Activated T-cell treated with anti-CD3 and anti-CD28 coated beads, Interleukin-2, amount 50 U/mL, for 72 hours (primary cell): ENCODE measurements around the gene RGL4. TPM values are rescaled to one million over a fixed set of nuclear protein-coding genes. Genes with fewer than 3 reads are reported as not detected.
"Not testable (repeated sequence)": the region's sequence is repeated elsewhere in the genome, so short reads cannot be mapped to it uniquely, and the experiment has no call there.

Experiments used
- ATAC-seq, 2 donors: fragments of 150-1000 bp; cut with Tn5 transposase; replicated peaks in 1 of 2; 2 replicates each; pipeline ENCODE4 v1.10.0; 2021; ENCODE audit warnings: moderate library complexity in 2 of 2, mild to moderate bottlenecking in 1 of 2
- DNase-seq, 2 donors: peaks; one replicate each; pipeline ENCODE4 v3.0.0; 2021 to 2022; ENCODE audit warnings: mixed read lengths in 1 of 2
- H3K27ac Mint-ChIP-seq: one replicate; pipeline ENCODE4 v1.8.0; 2022; ENCODE audit warnings: mild to moderate bottlenecking, moderate library complexity, mixed read lengths
- H3K27me3 Mint-ChIP-seq: one replicate; pipeline ENCODE4 v1.8.0; 2022; ENCODE audit warnings: low read depth, mixed read lengths
- H3K36me3 Mint-ChIP-seq, 2 donors: one replicate each; pipeline ENCODE4 v1.8.0; 2022; ENCODE audit warnings: mixed read lengths in 2 of 2, mild to moderate bottlenecking in 1 of 2; ENCODE audit not compliant: insufficient read depth in 2 of 2
- H3K4me1 Mint-ChIP-seq: one replicate; pipeline ENCODE4 v1.8.0; 2022; ENCODE audit warnings: low read depth, mixed read lengths
- H3K4me3 Mint-ChIP-seq, 2 donors: one replicate each; pipeline ENCODE4 v1.8.0; 2022; ENCODE audit warnings: mild to moderate bottlenecking in 2 of 2, mixed read lengths in 2 of 2, moderate library complexity in 2 of 2
- H3K9me3 Mint-ChIP-seq, 2 donors: one replicate each; pipeline ENCODE4 v1.8.0; 2022; ENCODE audit warnings: mixed read lengths in 2 of 2
- total RNA-seq, 2 donors: library from RNA; stranded (reverse); gene quantifications; one replicate each; pipeline ENCODE4 v1.2.3, GENCODE V29; 2022

RGL4 gene
- total RNA-seq, 2 donors from 2014 or later, result 22.7 to 22.9 TPM

- no peak for DNase-seq
- Mint-ChIP-seq H3K36me3 (peaks cover 11 to 19% of the 10 kb centered on the region in 2 donors), H3K4me3 (peak overlapping the region; percentile 63 to 80), H3K27me3 (no peaks in the 10 kb centered on the region), H3K9me3 (no peaks in the 10 kb centered on the region), H3K4me1 (peaks cover 42% of the 10 kb centered on the region), H3K27ac (no peak overlapping the region)
- no peak for ATAC-seq
Observed at GRCh38 chr22:23714596-23715578, 24.1 kb downstream of the RGL4 start.

GRCh38 chr22:23715806-23716375 is 25.1 kb downstream of the RGL4 start:
- no peak overlapping the region for H3K27ac Mint-ChIP-seq
- peaks cover 32% of the 10 kb centered on the region for H3K4me1 Mint-ChIP-seq
- no peak for ATAC-seq

DNA sequence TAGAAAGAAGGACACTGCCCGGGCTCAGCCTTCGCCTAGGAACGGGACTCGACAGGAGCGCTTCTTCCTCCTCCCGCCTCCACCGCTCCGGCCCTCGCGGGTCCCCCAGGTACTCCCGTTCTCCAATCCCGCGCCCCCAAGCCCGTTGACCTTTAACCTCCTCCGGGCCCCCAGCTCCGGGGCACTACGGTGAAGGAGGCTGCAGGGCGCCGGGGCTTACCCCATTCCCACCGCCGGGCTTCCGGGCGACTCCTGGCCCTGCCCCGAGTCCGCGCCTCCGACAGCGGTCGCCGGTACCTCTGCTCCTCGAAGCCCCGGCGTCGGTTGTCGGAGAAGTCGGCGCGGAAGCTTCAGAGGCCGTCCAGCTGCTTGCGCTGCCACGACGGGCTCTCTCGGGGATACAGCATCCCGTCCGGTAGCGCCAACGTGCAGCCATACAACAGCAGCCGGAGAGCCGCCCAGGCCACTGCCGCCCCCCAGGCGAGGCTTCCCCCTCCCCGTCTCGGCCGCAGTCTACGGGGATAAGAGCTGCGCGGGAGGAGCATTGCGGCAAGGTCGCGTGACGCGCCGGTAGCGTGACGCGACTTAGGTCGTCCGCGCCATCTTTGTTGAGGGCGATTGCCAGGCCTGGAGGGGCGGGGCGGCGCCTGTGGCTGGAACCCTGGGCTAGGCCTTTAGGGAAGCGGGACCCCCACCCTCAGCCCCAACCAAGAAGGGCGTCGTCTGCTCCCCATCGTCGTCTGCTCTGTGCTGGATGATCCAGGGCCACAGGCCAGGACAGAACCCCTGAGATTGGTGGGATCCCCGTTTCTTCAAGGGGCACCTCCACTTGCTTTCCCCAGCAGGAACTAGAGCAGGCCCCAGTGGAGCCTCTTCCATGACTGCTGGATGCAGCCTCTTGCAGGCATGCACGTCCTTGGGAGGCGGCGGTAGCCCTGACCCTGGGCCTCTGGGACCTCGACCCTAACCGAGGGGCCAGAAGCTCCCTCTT is 26.3 kb downstream of the RGL4 start:
- H3K27ac Mint-ChIP-seq, result peak overlapping the region; percentile 7
- peaks cover 26% of the 10 kb centered on the region for H3K4me1 Mint-ChIP-seq
- no peaks in the 10 kb centered on the region for H3K9me3 Mint-ChIP-seq
- peaks cover 2 to 9% of the 10 kb centered on the region in 2 donors for H3K36me3 Mint-ChIP-seq
- peak overlapping the region; percentile 79 to 80 for H3K4me3 Mint-ChIP-seq
- no peaks in the 10 kb centered on the region for H3K27me3 Mint-ChIP-seq
- peak; percentile 94 for ATAC-seq
- peak; percentile 84 to 86 for DNase-seq

More at GRCh38 chr22:23715806-23716375, 25.1 kb downstream of the RGL4 start:
- no peak for DNase-seq
- Mint-ChIP-seq H3K9me3 (no peaks in the 10 kb centered on the region), H3K36me3 (peaks cover 2 to 10% of the 10 kb centered on the region in 2 donors), H3K27me3 (no peaks in the 10 kb centered on the region), H3K4me3 (peak overlapping the region; percentile 63 to 80)

DNA sequence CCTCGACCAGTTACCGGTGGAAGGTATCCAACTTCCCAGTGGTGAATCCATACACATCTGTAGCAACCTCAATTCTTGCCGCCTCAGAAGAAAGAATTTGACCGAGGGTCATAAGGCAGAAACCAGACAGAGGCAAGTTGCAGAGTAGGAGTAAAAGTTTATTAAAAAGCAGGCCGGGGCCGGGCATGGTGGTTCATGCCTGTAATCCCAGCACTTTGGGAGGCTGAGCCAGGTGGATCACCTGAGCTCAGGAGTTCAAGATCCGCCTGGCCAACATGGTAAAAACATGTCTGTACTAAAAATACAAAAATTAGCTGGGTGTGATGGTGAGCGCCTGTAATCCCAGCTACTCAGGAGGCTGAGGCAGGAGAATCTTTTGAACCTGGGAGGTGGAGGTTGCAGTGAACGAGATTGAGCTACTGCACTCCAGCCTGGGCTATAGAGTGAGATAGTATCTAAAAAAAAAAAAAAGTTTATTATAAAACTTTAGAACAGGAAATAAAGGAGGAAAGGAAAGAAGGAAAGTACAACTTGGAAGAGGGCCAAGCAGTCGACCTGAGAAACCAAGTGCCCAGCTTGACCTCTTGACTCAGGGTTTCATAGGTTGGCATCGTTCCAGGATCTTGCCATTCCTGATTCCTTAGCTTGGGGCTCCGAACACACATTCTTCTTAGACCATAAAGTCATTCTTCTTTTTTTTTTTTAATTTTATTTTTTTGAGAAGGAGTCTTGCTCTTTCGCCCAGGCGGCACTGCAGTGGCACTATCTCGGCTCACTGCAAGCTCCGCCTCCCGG is 27.8 kb downstream of the RGL4 start:
- ATAC-seq (no peak), DNase-seq (no peak)
- Mint-ChIP-seq H3K9me3 (no peaks in the 10 kb centered on the region), H3K4me1 (peaks cover 26% of the 10 kb centered on the region), H3K27ac (no peak overlapping the region), H3K4me3 (no peak overlapping the region), H3K27me3 (no peaks in the 10 kb centered on the region), H3K36me3 (peaks cover 2 to 5% of the 10 kb centered on the region in 2 donors)

GRCh38 chr22:23720855-23721254 is 30.0 kb downstream of the RGL4 start:
- Mint-ChIP-seq H3K9me3 (no peaks in the 10 kb centered on the region), H3K4me1 (peaks cover 9% of the 10 kb centered on the region), H3K27me3 (no peaks in the 10 kb centered on the region), H3K4me3 (no peak overlapping the region), H3K36me3 (no peaks in the 10 kb centered on the region), H3K27ac (no peak overlapping the region)
- no peak for DNase-seq
- ATAC-seq, result no peak

DNA sequence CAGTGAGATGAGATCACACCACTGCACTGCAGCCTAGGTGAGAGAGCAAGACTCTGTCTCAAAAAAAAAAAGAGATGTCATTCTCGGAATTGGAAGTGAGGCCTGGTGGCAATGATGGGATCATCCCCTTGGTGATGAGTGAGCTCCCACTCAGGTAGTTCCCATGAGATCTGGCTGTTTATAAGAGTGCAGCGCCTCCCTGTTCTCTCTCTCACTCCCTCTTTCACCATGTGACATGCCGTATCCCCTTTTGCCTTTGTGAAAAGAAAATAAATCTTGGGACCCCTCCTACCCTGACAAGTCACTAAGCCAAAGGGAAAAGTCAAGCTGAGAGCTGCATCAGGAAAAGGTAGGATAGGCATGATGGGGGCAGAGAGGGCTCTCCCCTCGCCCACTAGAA is 31.3 kb downstream of the RGL4 start:
- ATAC-seq, result no peak
- no peaks in the 10 kb centered on the region for H3K27me3 Mint-ChIP-seq
- no peaks in the 10 kb centered on the region for H3K9me3 Mint-ChIP-seq
- H3K4me1 Mint-ChIP-seq, result peaks cover 5% of the 10 kb centered on the region
- no peak for DNase-seq
- H3K27ac Mint-ChIP-seq, result no peak overlapping the region
- no peak overlapping the region for H3K4me3 Mint-ChIP-seq
- no peaks in the 10 kb centered on the region for H3K36me3 Mint-ChIP-seq

DNA sequence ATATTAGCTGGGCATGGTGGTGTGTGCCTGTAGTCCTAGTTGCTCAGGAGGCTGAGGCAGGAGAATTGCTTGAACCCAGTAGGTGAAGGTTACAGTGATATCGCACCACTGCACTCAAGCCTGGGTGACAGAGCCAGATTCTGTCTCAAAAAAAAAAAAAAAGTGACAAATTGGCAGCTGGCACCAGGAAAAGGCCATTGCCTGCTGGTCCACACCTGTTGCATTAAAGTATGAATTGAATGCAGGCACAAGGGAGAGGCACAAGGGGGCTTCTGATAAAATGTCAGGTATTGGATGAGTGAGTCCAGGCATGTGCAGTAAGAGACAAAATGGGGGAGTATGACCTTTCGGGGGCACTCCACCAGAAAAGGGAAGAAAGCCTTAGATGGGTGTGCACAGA is 31.9 kb downstream of the RGL4 start:
- no peaks in the 10 kb centered on the region for H3K27me3 Mint-ChIP-seq
- H3K4me3 Mint-ChIP-seq, result no peak overlapping the region
- no peaks in the 10 kb centered on the region for H3K9me3 Mint-ChIP-seq
- no peak overlapping the region for H3K27ac Mint-ChIP-seq
- no peaks in the 10 kb centered on the region for H3K36me3 Mint-ChIP-seq
- no peak for ATAC-seq
- no peaks in the 10 kb centered on the region for H3K4me1 Mint-ChIP-seq
- no peak for DNase-seq

DNA sequence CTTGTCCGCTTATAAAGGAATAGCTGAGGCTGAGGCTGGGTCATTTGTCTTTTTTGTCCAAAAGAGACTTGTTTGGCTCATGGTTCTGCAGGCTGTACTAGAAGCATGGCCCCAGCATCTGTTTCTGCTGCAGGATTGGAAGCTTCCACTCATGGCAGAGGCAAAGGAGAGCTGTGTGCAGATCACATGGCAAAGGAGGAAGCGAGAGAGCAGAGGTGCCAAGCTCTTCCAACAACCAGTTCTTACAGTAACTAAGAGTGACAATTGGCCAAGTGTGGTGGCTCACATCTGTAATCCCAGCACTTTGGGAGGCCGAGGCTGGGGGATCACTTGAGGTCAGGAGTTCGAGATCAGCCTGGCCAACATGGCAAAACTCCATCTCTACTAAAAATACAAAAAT is 37.3 kb downstream of the RGL4 start:
- H3K4me1 Mint-ChIP-seq, ATAC-seq, H3K4me3 Mint-ChIP-seq, DNase-seq, H3K27me3 Mint-ChIP-seq, H3K36me3 Mint-ChIP-seq, H3K27ac Mint-ChIP-seq, H3K9me3 Mint-ChIP-seq: not testable (repeated sequence)

- Mint-ChIP-seq H3K4me1 (no peaks in the 10 kb centered on the region), H3K27ac (no peak overlapping the region), H3K4me3 (no peak overlapping the region), H3K9me3 (no peaks in the 10 kb centered on the region), H3K36me3 (no peaks in the 10 kb centered on the region), H3K27me3 (no peaks in the 10 kb centered on the region)
- ATAC-seq (no peak), DNase-seq (no peak)
Observed at GRCh38 chr22:23737696-23738095, 46.9 kb downstream of the RGL4 start.

- no peak overlapping the region for H3K27ac Mint-ChIP-seq
- ATAC-seq, result no peak
Observed at GRCh38 chr22:23742505-23743264, 51.9 kb downstream of the RGL4 start.

GRCh38 chr22:23743303-23743705 is 52.5 kb downstream of the RGL4 start:
- H3K36me3 Mint-ChIP-seq, result peaks cover 13 to 14% of the 10 kb centered on the region in 2 donors
- H3K27ac Mint-ChIP-seq, result no peak overlapping the region
- DNase-seq (no peak), ATAC-seq (no peak)
- no peaks in the 10 kb centered on the region for H3K27me3 Mint-ChIP-seq
- no peaks in the 10 kb centered on the region for H3K9me3 Mint-ChIP-seq
- no peaks in the 10 kb centered on the region for H3K4me1 Mint-ChIP-seq
- H3K4me3 Mint-ChIP-seq, result no peak overlapping the region

More at GRCh38 chr22:23742505-23743264, 51.9 kb downstream of the RGL4 start:
- Mint-ChIP-seq H3K9me3 (no peaks in the 10 kb centered on the region), H3K4me3 (no peak overlapping the region), H3K27me3 (no peaks in the 10 kb centered on the region), H3K36me3 (peaks cover 13 to 14% of the 10 kb centered on the region in 2 donors), H3K4me1 (no peaks in the 10 kb centered on the region)
- no peak for DNase-seq
